Stimulated activated effector memory CD8-positive, alpha-beta T cell treated with anti-CD3 and anti-CD28 coated beads, Interleukin-12 subunit alpha, Interleukin-12 subunit beta, amount 100 ng/mL, for 72 hours (primary cell): ENCODE measurements around the gene ZNG1F.
"Not testable (repeated sequence)": the region's sequence is repeated elsewhere in the genome, so short reads cannot be mapped to it uniquely, and the experiment has no call there.

Experiments
- ATAC-seq: fragments of 150-1000 bp; cut with Tn5 transposase; 2 replicates; pipeline ENCODE4 v1.10.0; 2021
- DNase-seq, 2 donors: peaks; one replicate each; pipeline ENCODE4 v3.0.0; 2021 to 2022; ENCODE audit warnings: low spot score in 2 of 2
- H3K27ac Mint-ChIP-seq: one replicate; pipeline ENCODE4 v1.8.0; 2022; ENCODE audit warnings: mild to moderate bottlenecking, mixed read lengths
- H3K36me3 Mint-ChIP-seq: one replicate; pipeline ENCODE4 v1.8.0; 2022; ENCODE audit warnings: mild to moderate bottlenecking, mixed read lengths
- H3K4me1 Mint-ChIP-seq: one replicate; pipeline ENCODE4 v1.8.0; 2022; ENCODE audit warnings: mixed read lengths
- H3K4me3 Mint-ChIP-seq: one replicate; pipeline ENCODE4 v1.8.0; 2022; ENCODE audit warnings: mild to moderate bottlenecking, mixed read lengths
- H3K9me3 Mint-ChIP-seq: one replicate; pipeline ENCODE4 v1.8.0; 2022; ENCODE audit warnings: mixed read lengths

Gene ZNG1F

GRCh38 chr9:41189217-41189616 is at the start of gene ZNG1F:
Gene ZNG1F (minus strand): TSS chr9:41189317. CDS start chr9:41189258, 59 bp downstream.
- not testable (repeated sequence) for H3K4me1 Mint-ChIP-seq, H3K4me3 Mint-ChIP-seq, H3K27ac Mint-ChIP-seq, ATAC-seq, H3K36me3 Mint-ChIP-seq, DNase-seq, H3K9me3 Mint-ChIP-seq

GRCh38 chr9:41237110-41237749 is 48.1 kb upstream of the ZNG1F start:
- ATAC-seq, H3K27ac Mint-ChIP-seq, H3K9me3 Mint-ChIP-seq, H3K4me3 Mint-ChIP-seq, H3K4me1 Mint-ChIP-seq, H3K36me3 Mint-ChIP-seq: not testable (repeated sequence)
- DNase-seq, result peak in 1 of 2 donors; percentile 78

GRCh38 chr9:41236486-41237109 is 47.5 kb upstream of the ZNG1F start:
- H3K4me1 Mint-ChIP-seq, ATAC-seq, H3K9me3 Mint-ChIP-seq, H3K27ac Mint-ChIP-seq, H3K36me3 Mint-ChIP-seq, H3K4me3 Mint-ChIP-seq, DNase-seq: not testable (repeated sequence)

- DNase-seq, result peak; percentile 63 to 90
- peak overlapping the region; percentile 58 for H3K4me3 Mint-ChIP-seq
- not testable (repeated sequence) for H3K9me3 Mint-ChIP-seq, H3K27ac Mint-ChIP-seq, H3K36me3 Mint-ChIP-seq, H3K4me1 Mint-ChIP-seq
- peak; percentile 98 for ATAC-seq
Observed at GRCh38 chr9:41234811-41235805, 46.0 kb upstream of the ZNG1F start.

- H3K4me1 Mint-ChIP-seq, H3K36me3 Mint-ChIP-seq, H3K9me3 Mint-ChIP-seq, ATAC-seq, H3K27ac Mint-ChIP-seq, DNase-seq: not testable (repeated sequence)
- peak overlapping the region; percentile 58 for H3K4me3 Mint-ChIP-seq
Observed at GRCh38 chr9:41234221-41234620, 45.1 kb upstream of the ZNG1F start.

GRCh38 chr9:41232326-41232725 is 43.2 kb upstream of the ZNG1F start:
- H3K36me3 Mint-ChIP-seq, H3K9me3 Mint-ChIP-seq, DNase-seq, H3K4me1 Mint-ChIP-seq, H3K27ac Mint-ChIP-seq, H3K4me3 Mint-ChIP-seq: not testable (repeated sequence)
- peak; percentile 3 for ATAC-seq

- ATAC-seq, result peak; percentile 1
- H3K4me3 Mint-ChIP-seq, DNase-seq, H3K4me1 Mint-ChIP-seq, H3K36me3 Mint-ChIP-seq, H3K9me3 Mint-ChIP-seq, H3K27ac Mint-ChIP-seq: not testable (repeated sequence)
Observed at GRCh38 chr9:41230418-41230817, 41.3 kb upstream of the ZNG1F start.

- no peak for DNase-seq
- H3K4me1 Mint-ChIP-seq, result peaks cover 3% of the 10 kb centered on the region
Observed at GRCh38 chr9:41229408-41230401, 40.6 kb upstream of the ZNG1F start.

GRCh38 chr9:41219831-41220230 is 30.7 kb upstream of the ZNG1F start:
- H3K27ac Mint-ChIP-seq, H3K4me1 Mint-ChIP-seq, H3K9me3 Mint-ChIP-seq, H3K4me3 Mint-ChIP-seq, DNase-seq, H3K36me3 Mint-ChIP-seq, ATAC-seq: not testable (repeated sequence)

More at GRCh38 chr9:41229408-41230401, 40.6 kb upstream of the ZNG1F start:
- no peaks in the 10 kb centered on the region for H3K9me3 Mint-ChIP-seq
- H3K27ac Mint-ChIP-seq, result no peak overlapping the region
- ATAC-seq, result peak; percentile 75
- H3K36me3 Mint-ChIP-seq, result no peaks in the 10 kb centered on the region
- H3K4me3 Mint-ChIP-seq, result no peak overlapping the region

GRCh38 chr9:41188439-41188838 is 678 bp downstream of the ZNG1F start:
- H3K27ac Mint-ChIP-seq, H3K4me3 Mint-ChIP-seq, H3K9me3 Mint-ChIP-seq, H3K36me3 Mint-ChIP-seq, ATAC-seq, H3K4me1 Mint-ChIP-seq, DNase-seq: not testable (repeated sequence)

GRCh38 chr9:41174994-41175393 is 14.1 kb downstream of the ZNG1F start:
- not testable (repeated sequence) for H3K4me1 Mint-ChIP-seq, H3K36me3 Mint-ChIP-seq, H3K27ac Mint-ChIP-seq, H3K9me3 Mint-ChIP-seq, DNase-seq, H3K4me3 Mint-ChIP-seq, ATAC-seq

- not testable (repeated sequence) for ATAC-seq, H3K27ac Mint-ChIP-seq, H3K4me3 Mint-ChIP-seq, H3K9me3 Mint-ChIP-seq, H3K4me1 Mint-ChIP-seq, DNase-seq, H3K36me3 Mint-ChIP-seq
Observed at GRCh38 chr9:41150116-41150515, 39.0 kb downstream of the ZNG1F start.

- DNase-seq, result not testable (repeated sequence)
Observed at GRCh38 chr9:41141878-41142277, 47.2 kb downstream of the ZNG1F start.

GRCh38 chr9:41128581-41128980 is 60.5 kb downstream of the ZNG1F start, which contains the start of gene FOXD4L6:
Gene FOXD4L6 (minus strand): TSS chr9:41128681. CDS start chr9:41128383, 298 bp downstream.
- not testable (repeated sequence) for H3K4me1 Mint-ChIP-seq, H3K9me3 Mint-ChIP-seq, H3K27ac Mint-ChIP-seq, DNase-seq, ATAC-seq, H3K4me3 Mint-ChIP-seq, H3K36me3 Mint-ChIP-seq

More at GRCh38 chr9:41141878-41142277, 47.2 kb downstream of the ZNG1F start:
- ATAC-seq, H3K4me1 Mint-ChIP-seq, H3K4me3 Mint-ChIP-seq, H3K9me3 Mint-ChIP-seq, H3K27ac Mint-ChIP-seq, H3K36me3 Mint-ChIP-seq: not testable (repeated sequence)
